Epithelial cell of esophagus (primary cell): ENCODE measurements around the gene ZNRF1.
A peak's percentile ranks its signal among the peaks of the same experiment; 100 is the strongest.

Experiments used
- DNase-seq: peaks from one replicate; pipeline ENCODE4 v3.0.0; 2010; ENCODE audit warnings: low read depth
- H3K4me3 ChIP-seq: 2 replicates; pipeline ENCODE4 v1.5.1; 2011; ENCODE audit warnings: mild to moderate bottlenecking, low read length, control low read depth
- CTCF ChIP-seq: IDR thresholded peaks from 2 replicates; pipeline ENCODE4 v1.5.1; 2011; ENCODE audit warnings: low read depth, mild to moderate bottlenecking, low read length, control low read depth, inconsistent platforms; ENCODE audit not compliant: insufficient read depth; ENCODE audit errors: missing control alignments

The ZNRF1 gene

DNA sequence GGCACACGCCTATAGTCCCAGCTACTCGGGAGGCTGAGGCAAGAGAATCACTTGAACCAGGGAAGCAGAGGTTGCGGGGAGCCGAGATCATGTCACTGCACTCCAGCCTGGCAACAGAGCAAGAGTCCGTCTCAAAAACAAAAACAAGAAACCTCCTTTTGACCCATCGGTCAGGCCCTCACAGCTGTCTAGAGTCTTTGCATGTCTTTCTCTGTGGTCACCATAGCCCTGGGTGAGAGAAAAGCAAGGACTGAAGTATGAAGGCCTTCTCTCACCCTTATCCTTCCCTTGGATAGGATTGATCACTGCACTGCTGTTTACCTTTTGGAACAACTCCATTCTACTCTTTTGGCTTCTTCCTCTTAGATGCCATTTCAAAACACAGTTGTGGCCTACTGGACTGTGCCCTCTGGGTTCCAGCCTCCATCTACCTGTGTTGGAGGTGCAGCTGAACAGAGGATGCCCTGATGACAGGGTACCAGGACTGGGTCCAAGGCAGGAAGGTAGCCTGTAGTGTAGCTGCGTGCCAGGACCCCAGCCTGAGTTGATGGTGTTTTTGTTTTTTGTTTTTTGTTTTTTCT is 80.6 kb downstream of the ZNRF1 start:
- TF ChIP-seq CTCF, result no peak
- no peak overlapping the region for H3K4me3 ChIP-seq
- DNase-seq, result no peak

DNA sequence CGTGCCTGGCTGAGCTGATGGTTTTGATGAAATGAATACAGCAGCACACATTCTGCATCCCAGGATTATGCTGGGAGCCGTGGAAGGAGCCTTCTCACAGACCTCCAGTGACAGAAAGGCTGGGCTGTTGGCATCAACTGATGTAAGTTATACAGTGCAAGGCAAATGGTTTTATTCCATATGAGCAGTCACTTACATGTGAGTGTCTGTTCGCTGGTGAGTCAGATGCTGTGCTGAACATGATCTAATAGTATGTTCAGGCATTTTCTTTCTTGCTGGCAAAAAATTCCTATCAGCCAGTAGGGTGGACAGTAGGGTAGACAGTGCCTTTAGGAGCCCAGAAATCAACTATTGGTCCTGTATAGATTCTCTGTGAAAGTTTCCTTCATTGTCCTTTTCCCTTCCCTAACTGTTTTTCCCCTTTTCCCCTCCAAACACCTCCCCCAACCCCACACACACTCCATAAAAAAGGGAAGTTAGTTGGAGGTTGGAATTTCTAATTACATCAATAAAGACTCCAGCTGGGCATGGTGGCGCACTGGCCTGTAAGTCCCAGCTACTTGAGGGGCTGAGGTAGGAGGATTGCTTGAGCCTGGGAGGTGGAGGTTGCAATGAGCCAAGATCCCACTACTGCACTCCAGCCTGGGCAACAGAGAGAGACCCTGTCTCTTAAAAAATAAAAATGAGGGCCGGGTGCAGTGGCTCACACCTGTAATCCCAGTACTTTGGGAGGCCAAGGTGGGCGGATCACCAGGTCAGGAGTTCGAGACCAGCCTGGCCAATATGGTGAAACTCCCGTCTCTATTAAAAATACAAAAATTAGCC is 81.6 kb downstream of the ZNRF1 start:
- peak; percentile 73 for DNase-seq
- no peak overlapping the region for H3K4me3 ChIP-seq
- TF ChIP-seq CTCF, result no peak

DNA sequence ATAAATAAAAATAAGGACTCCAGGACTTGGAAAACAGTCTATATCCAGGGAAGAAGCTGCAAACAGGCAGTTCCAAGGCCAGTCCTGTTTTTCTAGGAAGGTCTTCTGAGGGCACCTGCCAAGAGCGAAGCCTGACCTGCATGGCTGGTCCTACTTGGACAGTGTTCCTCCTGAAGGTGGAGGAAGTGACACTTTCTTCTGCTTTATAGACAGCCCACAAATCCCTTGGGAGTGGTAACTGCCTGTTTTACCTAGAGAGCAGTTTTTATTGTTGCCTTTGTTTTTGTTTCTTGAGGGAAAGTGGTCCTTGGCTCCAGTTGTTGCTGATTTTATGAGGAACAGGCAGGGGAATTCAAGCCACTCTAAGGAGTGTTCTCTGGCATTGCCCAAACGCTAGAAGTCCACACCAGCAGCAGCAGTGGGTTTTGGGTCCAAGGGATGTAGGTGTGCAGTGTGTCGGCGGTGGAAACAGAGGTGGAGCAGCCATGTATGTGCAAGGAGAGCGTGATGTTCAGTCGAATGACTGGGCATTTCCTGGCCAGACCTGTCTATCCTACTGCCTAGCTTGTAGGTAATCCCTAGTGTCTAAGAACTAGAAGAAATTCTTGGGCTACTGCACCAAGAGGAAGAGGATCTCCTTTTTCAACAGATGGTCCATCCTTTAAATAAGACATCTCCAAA is 82.5 kb downstream of the ZNRF1 start:
- no peak overlapping the region for H3K4me3 ChIP-seq
- no peak for TF ChIP-seq CTCF
- no peak for DNase-seq

DNA sequence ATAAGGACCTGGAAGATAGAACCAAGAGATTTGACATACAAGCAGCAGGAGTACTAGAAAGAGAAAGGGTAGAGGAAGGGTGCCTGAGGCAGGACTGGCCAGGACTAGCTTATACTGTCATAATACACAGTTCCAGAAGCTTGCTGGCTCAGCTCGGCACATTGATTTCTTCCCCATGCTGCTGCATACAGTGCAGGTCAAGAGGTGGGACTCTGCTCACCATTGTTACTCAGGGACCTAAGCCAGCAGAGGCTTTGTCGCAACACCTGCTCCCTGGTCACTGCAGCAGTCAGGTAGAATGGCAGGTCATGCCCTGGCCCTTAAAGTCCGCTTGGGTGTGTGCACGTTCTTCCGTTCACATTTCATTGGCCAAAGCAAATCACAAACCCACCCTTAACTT is 85.0 kb downstream of the ZNRF1 start:
- DNase-seq, result no peak
- TF ChIP-seq CTCF, result no peak
- no peak overlapping the region for H3K4me3 ChIP-seq

GRCh38 chr16:75085556-75085955 is 86.7 kb downstream of the ZNRF1 start:
- no peak for TF ChIP-seq CTCF
- no peak overlapping the region for H3K4me3 ChIP-seq
- DNase-seq, result no peak

GRCh38 chr16:75086281-75086680 is 87.5 kb downstream of the ZNRF1 start:
- no peak for DNase-seq

More at GRCh38 chr16:75086281-75086680, 87.5 kb downstream of the ZNRF1 start:
- H3K4me3 ChIP-seq, result no peak overlapping the region
- no peak for TF ChIP-seq CTCF
